Measurements from ENCODE around the gene SIGLEC8.
"Not testable (repeated sequence)": the region's sequence is repeated elsewhere in the genome, so short reads cannot be mapped to it uniquely, and the experiment has no call there.

Gene SIGLEC8

GRCh38 chr19:51447510-51447909 lies 10.7 kb downstream of the SIGLEC8 start:
- DNase-seq (ENCODE audit: low spot score), result not testable (repeated sequence)

- DNase-seq (ENCODE audit: low spot score), result peak; percentile 18
These were observed 16.6 kb downstream of the SIGLEC8 start for GRCh38 chr19:51441410-51442390.

GRCh38 chr19:51440846-51441409 lies 17.3 kb downstream of the SIGLEC8 start:
- peak; percentile 6 for DNase-seq (ENCODE audit: low spot score)

- no peak for DNase-seq (ENCODE audit: low spot score)
These were observed 18.2 kb downstream of the SIGLEC8 start for GRCh38 chr19:51440052-51440451.

DNA sequence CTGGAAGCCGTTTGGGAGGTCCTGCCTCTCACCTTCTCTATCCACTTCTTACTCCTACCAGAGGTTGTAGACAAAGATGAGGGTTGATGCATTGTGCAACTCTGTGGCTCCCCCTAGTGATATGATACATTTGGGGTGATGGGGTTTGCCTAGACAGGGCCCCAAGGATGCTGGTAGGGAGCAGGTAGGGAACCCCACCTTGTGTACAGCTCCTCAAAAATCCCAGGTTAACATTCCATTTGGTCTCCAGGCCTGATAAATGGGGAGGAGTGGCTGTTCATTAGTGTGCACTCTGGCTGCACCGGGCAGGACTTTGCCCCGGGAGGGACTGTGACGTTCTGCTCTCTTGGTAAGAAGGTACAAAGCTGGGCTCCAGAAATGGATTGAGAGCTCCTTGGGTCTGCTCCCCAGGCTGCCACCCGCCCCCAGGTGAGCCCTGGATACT lies 19.2 kb downstream of the SIGLEC8 start:
- DNase-seq (ENCODE audit: low spot score), result peak; percentile 9

DNA sequence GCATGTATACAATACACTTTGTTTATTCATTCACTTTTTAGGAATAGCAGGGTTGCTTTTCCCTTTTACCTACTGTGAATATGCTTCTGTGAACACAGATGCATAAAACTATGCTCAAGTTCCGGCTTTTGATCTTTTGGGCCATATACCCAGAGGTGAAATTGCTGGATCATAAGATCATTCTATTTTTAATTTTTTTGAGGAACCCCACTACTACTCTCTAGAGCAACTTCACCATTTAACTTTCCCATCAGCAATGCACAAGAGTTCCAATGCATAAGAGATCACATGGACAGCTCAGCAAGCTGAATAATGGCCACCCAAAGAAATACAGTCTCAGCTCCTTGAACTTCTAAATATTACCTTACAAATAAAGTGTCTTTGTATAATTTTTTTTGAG lies 23.8 kb downstream of the SIGLEC8 start:
- no peak for DNase-seq (ENCODE audit: low spot score)

DNA sequence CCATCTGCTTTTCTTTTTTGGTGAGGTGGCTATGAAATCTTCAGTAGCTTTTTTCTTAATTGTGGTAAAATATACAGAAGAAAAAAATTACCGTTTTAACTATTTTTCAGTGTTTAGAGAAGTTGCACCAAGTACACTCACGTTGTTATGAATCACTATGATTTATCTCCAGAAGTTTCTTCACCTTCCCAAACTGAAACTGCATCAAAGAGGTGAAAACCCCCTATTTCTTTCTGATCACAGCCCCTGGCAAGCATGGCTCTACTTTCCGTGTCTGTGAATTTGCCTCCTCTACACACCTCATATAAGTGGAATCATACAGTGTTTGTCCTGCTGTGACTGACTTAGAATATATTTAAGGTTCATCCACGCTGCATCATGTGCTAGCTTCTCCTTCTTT lies 25.2 kb downstream of the SIGLEC8 start:
- DNase-seq (ENCODE audit: low spot score), result no peak

DNA sequence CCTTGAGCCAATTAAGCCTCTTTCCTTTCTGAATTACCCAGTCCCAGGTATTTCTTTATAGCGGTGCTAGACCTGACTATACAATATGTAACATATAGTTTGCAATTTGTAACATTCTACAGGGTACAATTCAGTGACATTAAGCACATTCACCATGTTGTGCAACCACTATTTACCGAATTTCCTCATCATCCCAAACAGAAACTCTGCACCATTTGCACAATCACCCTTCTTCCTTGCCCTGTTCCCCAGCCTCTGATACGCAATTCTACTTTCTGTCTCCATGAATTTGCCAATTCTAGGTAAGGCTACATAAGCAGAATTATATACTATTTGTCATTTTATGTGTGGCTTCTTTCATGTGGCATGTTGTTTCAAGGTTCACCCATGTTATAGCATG lies 27.1 kb downstream of the SIGLEC8 start:
- DNase-seq (ENCODE audit: low spot score), result no peak

DNA sequence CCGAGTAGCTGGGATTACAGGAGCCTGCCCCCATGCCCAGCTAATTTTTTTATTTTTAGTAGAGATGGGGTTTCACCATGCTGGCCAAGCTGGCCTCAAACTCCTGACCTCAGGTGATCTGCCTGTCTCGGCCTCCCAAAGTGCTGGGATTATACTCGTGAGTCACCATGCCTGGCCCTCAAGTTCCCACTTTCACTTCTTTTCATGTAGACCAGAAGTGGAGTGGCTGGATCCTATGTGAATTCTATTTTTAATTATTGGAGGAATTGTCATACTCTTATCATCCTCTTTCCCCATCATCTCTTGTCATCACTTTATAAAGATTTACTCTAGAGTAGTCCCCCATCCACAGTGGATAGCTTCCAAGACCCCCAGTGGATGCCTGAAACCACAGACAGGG lies 28.0 kb downstream of the SIGLEC8 start:
- no peak for DNase-seq (ENCODE audit: low spot score)

DNA sequence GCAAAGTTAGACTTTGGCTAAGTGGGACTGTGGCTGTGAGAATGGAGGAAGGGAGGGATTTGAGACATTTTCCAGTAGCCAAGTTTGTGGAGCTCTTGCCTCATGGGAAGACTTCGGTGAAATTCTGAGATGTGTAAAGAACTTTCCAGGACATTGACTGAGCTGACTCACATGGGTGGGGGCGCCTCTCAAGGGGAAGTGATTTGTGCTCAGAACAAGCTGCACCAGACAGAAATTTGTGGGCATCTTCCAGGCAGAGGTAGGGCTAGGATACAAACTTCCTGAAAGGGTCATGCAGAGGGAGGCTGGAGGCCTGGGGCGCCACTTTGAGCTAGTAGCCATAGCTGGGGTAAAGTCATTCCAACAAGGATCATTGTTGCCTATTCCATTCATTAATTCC lies 31.1 kb downstream of the SIGLEC8 start:
- no peak for DNase-seq (ENCODE audit: low spot score)

DNA sequence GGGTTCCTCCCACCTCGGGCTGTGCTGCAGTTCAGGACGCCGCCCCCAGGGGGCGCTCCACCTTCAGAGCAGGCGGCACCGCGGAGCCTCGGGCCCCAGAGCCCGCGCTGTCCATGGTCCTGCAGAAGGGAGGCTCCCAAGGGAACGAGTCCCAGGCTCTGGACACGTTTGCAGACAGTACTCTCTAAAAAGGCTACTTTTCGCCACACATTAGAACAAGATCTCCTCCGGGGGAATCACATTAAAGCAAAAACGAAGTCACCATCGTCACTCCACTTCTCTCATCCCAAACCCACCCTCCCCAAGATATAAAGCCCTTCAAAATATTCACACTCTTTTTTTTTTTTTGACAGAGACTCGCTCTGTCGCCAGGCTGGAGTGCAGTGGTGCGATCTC lies 36.2 kb downstream of the SIGLEC8 start:
- peak; percentile 73 for DNase-seq (ENCODE audit: low spot score)

DNA sequence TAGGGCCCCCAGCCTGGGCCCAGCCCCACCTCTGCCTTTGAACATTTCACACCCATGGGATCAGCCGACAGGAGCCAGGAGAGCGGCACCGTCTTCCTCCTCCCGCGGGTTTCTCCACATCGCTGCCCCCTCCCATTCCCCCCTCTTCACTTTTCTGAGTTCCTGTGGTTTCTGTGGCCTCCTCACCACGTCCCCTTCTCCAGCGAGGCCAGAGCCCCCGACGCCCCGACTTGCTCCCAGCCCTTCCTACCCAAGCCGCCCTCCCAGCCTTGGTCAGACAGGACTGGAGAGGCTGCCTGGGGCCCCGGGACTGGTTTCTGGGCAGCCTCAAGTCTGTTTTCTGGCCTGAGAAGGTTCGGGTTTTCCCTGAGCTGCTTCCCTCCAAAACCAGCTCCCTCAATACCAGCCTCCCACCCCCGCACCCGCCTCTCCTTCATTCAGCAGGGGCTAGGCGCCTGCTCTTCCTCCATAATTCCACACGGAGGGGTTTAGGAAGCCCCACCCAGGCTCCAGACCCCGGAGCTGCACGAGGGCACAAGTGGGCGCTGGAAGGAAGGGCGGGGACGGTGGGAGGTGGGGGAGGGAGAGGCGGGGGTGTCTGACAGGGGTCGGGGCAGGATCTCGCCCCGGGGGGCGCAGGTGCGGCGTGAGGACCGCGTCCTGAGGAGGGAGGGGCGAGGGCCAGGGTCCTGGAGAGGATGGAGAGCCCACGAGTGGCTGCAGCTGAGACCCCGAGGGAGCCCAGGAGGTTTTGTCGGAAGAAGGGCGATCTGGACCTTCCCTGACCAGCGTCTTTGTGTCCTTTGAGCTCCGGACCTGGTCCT lies 36.8 kb downstream of the SIGLEC8 start:
- no peak for DNase-seq (ENCODE audit: low spot score)

DNA sequence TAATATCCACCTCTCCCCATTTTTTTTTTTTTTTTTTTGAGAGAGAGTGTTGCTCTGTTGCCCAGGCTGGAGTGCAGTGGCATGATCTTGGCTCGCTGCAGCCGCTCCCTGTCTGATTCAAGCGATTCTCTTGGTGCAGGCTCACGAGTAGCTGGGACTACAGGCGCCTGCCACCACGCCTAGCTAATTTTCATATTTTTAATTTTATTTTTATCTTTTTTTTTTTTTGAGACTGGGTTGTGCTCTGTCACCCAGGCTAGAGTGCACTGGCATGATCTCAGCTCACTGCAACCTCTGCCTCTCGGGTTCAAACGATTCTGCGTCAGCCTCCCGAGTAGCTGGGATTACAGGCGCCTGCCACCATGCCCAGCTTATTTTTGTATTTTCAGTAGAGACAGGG lies 37.7 kb downstream of the SIGLEC8 start:
- not testable (repeated sequence) for DNase-seq (ENCODE audit: low spot score)

DNA sequence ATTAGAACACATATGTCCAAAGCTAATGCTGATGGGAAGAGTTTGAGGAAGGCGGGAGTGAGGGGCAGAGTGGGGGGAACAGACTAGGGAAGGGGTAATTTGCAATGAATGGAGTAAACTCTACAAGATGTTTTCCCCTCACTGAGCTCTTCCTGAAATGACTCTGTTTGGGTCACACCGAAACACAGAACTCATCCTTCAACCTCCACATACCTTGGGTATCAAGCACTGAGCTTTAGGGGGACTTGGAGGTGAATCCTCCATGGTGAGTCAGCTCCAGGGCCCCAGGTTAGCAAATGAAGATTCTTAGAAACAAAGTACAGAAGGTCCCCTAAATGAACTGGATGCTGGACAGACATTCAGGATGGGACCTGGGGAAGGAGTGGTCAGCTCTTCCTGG lies 39.5 kb downstream of the SIGLEC8 start:
- no peak for DNase-seq (ENCODE audit: low spot score)

- no peak for DNase-seq (ENCODE audit: low spot score)
These were observed 40.5 kb downstream of the SIGLEC8 start for GRCh38 chr19:51417810-51418157.

- DNase-seq (ENCODE audit: low spot score), result no peak
These were observed 41.0 kb downstream of the SIGLEC8 start, which contains the start of gene SIGLEC10 for GRCh38 chr19:51417107-51417809. TSS of gene SIGLEC10 (minus strand) at chr19:51417642. CDS start at chr19:51417581, 61 bp downstream.

DNA sequence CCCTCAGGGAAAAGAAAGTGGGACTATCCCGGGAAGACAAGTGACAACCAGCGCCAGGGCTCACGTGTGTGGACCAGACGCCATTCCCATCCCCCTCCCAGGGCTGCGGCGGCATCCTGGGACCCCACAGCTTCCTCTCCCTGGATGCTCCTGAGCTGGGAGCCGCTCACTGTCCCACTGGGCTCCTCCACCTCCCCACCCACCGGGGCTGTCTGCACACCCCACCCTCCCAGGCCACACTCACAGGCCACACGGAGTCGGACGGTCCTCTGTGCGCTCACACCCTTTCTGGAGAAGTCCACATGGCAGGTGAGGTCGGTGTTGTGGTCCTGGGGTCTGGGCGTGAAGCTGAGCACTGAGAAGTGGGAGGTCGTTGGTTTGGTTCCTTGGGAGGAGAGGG lies 41.8 kb downstream of the SIGLEC8 start:
- DNase-seq (ENCODE audit: low spot score), result not testable (repeated sequence)

GRCh38 chr19:51415187-51415586 lies 43.1 kb downstream of the SIGLEC8 start:
- no peak for DNase-seq (ENCODE audit: low spot score)

GRCh38 chr19:51410950-51411748 lies 47.1 kb downstream of the SIGLEC8 start:
- peak; percentile 51 for DNase-seq (ENCODE audit: low spot score)

GRCh38 chr19:51407511-51408131 lies 50.6 kb downstream of the SIGLEC8 start:
- DNase-seq (ENCODE audit: low spot score), result peak; percentile 20

DNA sequence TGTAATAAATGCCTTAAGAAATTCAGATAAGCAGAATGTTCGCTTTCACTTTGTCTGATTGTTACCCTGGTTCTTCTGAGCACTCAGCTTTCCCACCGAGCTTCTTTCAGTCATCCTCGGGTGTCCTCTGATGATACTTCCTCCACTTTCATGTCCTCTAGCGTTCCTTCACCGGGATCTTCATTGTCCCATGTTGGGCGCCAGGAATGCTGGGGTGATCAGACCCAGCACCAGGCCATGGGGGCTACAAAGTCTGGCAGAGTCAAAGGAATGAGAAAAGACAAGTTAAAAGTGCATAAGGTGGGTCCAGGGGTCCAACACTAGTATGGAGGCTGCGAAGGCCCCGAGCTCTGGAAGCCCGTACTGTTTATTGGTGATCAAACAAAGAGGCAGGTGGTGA lies 56.1 kb downstream of the SIGLEC8 start:
- no peak for DNase-seq (ENCODE audit: low spot score)

All from kidney tubule cell (primary cell).